IMR-90 (cell line): Measurements from ENCODE around the gene LIMCH1. TPM values are rescaled to one million over a fixed set of nuclear protein-coding genes. Genes with fewer than 3 reads are reported as not detected.

ENCODE experiments used
- ATAC-seq: fragments of 200-7000 bp; cut with Tn5 transposase; 2 replicates; pipeline ENCODE4 v1.9.1; 2020; ENCODE audit warnings: low read depth, mild to moderate bottlenecking, moderate library complexity
- BruUV-seq: library from RNA; stranded (reverse); fragments of 400-500 nt; replicated peaks from 2 replicates; lab custom pipeline; 2021; lab: Mats Ljungman, UMichigan
- CTCF ChIA-PET: fragments of 300-600 bp; formaldehyde crosslinking; extraction: SDS; loops from one replicate; lab custom pipeline; 2021; ENCODE audit warnings: antibody characterized with exemption; lab: Yijun Ruan, JAX
- POLR2A ChIA-PET: fragments of 300-600 bp; sonication (Branson Sonifier 250); formaldehyde crosslinking; loops from one replicate; lab custom pipeline; 2022; ENCODE audit warnings: antibody characterized with exemption; ENCODE audit not compliant: unreplicated experiment; lab: Charles Lee
- DNase-seq: peaks from one replicate; pipeline ENCODE4 v3.0.0; 2013
- H2AFZ ChIP-seq: replicated peaks from 2 replicates; pipeline ENCODE3; 2013; ENCODE audit warnings: low read length, mild to moderate bottlenecking; ENCODE audit not compliant: poor library complexity
- H2AK5ac ChIP-seq: 2 replicates; pipeline ENCODE4 v1.6.1; 2013; ENCODE audit warnings: low read depth, low read length, inconsistent platforms
- H2AK9ac ChIP-seq: replicated peaks from 2 replicates; pipeline ENCODE3; 2013; ENCODE audit warnings: mild to moderate bottlenecking, low read depth, low read length, moderate library complexity; ENCODE audit not compliant: poor library complexity
- H2BK120ac ChIP-seq: 2 replicates; pipeline ENCODE4 v1.6.1; 2013; ENCODE audit warnings: low read depth, low read length, inconsistent platforms
- H2BK15ac ChIP-seq: 3 replicates; pipeline ENCODE4 v1.6.1; 2013; ENCODE audit warnings: low read depth, low read length, inconsistent platforms
- H2BK20ac ChIP-seq: 2 replicates; pipeline ENCODE4 v1.6.1; 2013; ENCODE audit warnings: low read depth, mild to moderate bottlenecking, inconsistent platforms, low read length, moderate library complexity
- H2BK5ac ChIP-seq: 2 replicates; pipeline ENCODE4 v1.6.1; 2013; ENCODE audit warnings: mild to moderate bottlenecking, low read depth, low read length, inconsistent platforms; ENCODE audit not compliant: poor library complexity, severe bottlenecking
- H3K14ac ChIP-seq: replicated peaks from 2 replicates; pipeline ENCODE4 v1.6.1; 2013; ENCODE audit warnings: low read depth, low read length, inconsistent platforms
- H3K18ac ChIP-seq: 2 replicates; pipeline ENCODE4 v1.6.1; 2013; ENCODE audit warnings: low read depth, low read length, control low read depth
- H3K23ac ChIP-seq: 2 replicates; pipeline ENCODE4 v1.6.1; 2013; ENCODE audit warnings: low read depth, low read length, inconsistent platforms
- H3K27ac ChIP-seq: 2 replicates; pipeline ENCODE4 v1.5.1; 2013; ENCODE audit warnings: mild to moderate bottlenecking, control low read depth, low read length; ENCODE audit not compliant: insufficient read depth
- H3K27me3 ChIP-seq: 2 replicates; pipeline ENCODE4 v1.6.1; 2013; ENCODE audit warnings: low read length; ENCODE audit not compliant: control insufficient read depth, insufficient read depth
- H3K36me3 ChIP-seq: 2 replicates; pipeline ENCODE4 v1.6.1; 2013; ENCODE audit warnings: low read length, mixed read lengths; ENCODE audit not compliant: control insufficient read depth, insufficient read depth
- H3K4ac ChIP-seq: 2 replicates; pipeline ENCODE4 v1.6.1; 2013; ENCODE audit warnings: low read depth, low read length, inconsistent platforms
- H3K4me1 ChIP-seq: 2 replicates; pipeline ENCODE4 v1.6.1; 2013; ENCODE audit warnings: low read length, mixed read lengths; ENCODE audit not compliant: control insufficient read depth, insufficient read depth
- H3K4me2 ChIP-seq: 2 replicates; pipeline ENCODE4 v1.6.1; 2013; ENCODE audit warnings: low read depth, mild to moderate bottlenecking, control low read depth, low read length, moderate library complexity
- H3K4me3 ChIP-seq: 2 replicates; pipeline ENCODE4 v1.5.1; 2013; ENCODE audit warnings: low read depth, mild to moderate bottlenecking, control low read depth, low read length, moderate library complexity; ENCODE audit not compliant: insufficient read depth
- H3K56ac ChIP-seq: 2 replicates; pipeline ENCODE4 v1.6.1; 2013; ENCODE audit warnings: low read length, inconsistent platforms; ENCODE audit not compliant: insufficient read depth; ENCODE audit errors: extremely low read depth
- H3K79me1 ChIP-seq, 2 experiments: 2 replicates each; pipeline ENCODE4 v1.6.1; 2013; ENCODE audit warnings: low read length in 2 of 2, inconsistent platforms in 1 of 2, low read depth in 1 of 2
- H3K9ac ChIP-seq: 2 replicates; pipeline ENCODE4 v1.6.1; 2013; ENCODE audit warnings: low read depth, low read length, control low read depth
- H3K9me1 ChIP-seq: 2 replicates; pipeline ENCODE4 v1.6.1; 2013; ENCODE audit warnings: low read length, inconsistent platforms; ENCODE audit not compliant: insufficient read depth
- H3K9me3 ChIP-seq: 2 replicates; pipeline ENCODE4 v1.6.1; 2013; ENCODE audit warnings: low read length; ENCODE audit not compliant: control insufficient read depth, insufficient read depth
- H4K20me1 ChIP-seq: 2 replicates; pipeline ENCODE4 v1.6.1; 2013; ENCODE audit warnings: low read length, inconsistent platforms; ENCODE audit not compliant: insufficient read depth
- H4K5ac ChIP-seq: 2 replicates; pipeline ENCODE4 v1.6.1; 2013; ENCODE audit warnings: mild to moderate bottlenecking, low read depth, low read length, control low read depth
- H4K8ac ChIP-seq, 2 experiments: 2 replicates each; pipeline ENCODE4 v1.6.1; 2013; ENCODE audit warnings: low read depth in 2 of 2, low read length in 2 of 2, control low read depth in 1 of 2, inconsistent platforms in 1 of 2
- H4K91ac ChIP-seq: 2 replicates; pipeline ENCODE4 v1.6.1; 2013; ENCODE audit warnings: low read depth, low read length, inconsistent platforms; ENCODE audit not compliant: insufficient read depth
- FOS ChIP-seq: fragments of 150-350 bp; IDR thresholded peaks from 2 replicates; pipeline ENCODE4 v1.6.1; 2016; ENCODE audit warnings: low read depth, low read length
- WGBS, 2 experiments: methylation state at CpG; one replicate each; pipeline versions ENCODE4 v1.1.5 to v1.1.7; 2013; ENCODE audit warnings: missing lambda C conversion rate in 2 of 2; ENCODE audit not compliant: insufficient read length in 1 of 2; ENCODE audit errors: extremely low coverage in 2 of 2; 5-methylcytosine and 5-hydroxymethylcytosine counted together
- dilution Hi-C: fragments of 300-500 bp; cut with HindIII; formaldehyde crosslinking; loops from one replicate; pipeline ENCODE4 v1.14.3; 2018; ENCODE audit warnings: low sequenced_read_pairs; ENCODE audit not compliant: unreplicated experiment
- in situ Hi-C: fragments of 300-500 bp; cut with MboI; formaldehyde crosslinking; loops from 3 replicates; pipeline ENCODE4 v1.14.3; 2019; ENCODE audit warnings: low sequenced_read_pairs, inconsistent platforms, mixed read lengths
- intact Hi-C: fragments of 100-400 bp; cut with micrococcal nuclease; formaldehyde crosslinking; loops from 2 replicates; pipeline ENCODE4 v1.10.0; 2022
- polyA plus RNA-seq, 3 experiments: library from polyadenylated mRNA; depleted of rRNA; stranded (reverse); fragments of >200 nt; gene quantifications; 2 replicates each; pipeline ENCODE4 v1.2.3, GENCODE V29; 2012; ENCODE audit warnings: low replicate concordance in 1 of 3
- total RNA-seq: library from RNA; depleted of rRNA; stranded (reverse); fragments of >200 nt; gene quantifications from 2 replicates; pipeline ENCODE4 v1.2.3, GENCODE V29; 2012

LIMCH1 gene
- total and polyA plus RNA-seq, 2 of the 4 experiments (the other 2 are of a cell fraction), result 0.89 to 2.9 TPM

DNA sequence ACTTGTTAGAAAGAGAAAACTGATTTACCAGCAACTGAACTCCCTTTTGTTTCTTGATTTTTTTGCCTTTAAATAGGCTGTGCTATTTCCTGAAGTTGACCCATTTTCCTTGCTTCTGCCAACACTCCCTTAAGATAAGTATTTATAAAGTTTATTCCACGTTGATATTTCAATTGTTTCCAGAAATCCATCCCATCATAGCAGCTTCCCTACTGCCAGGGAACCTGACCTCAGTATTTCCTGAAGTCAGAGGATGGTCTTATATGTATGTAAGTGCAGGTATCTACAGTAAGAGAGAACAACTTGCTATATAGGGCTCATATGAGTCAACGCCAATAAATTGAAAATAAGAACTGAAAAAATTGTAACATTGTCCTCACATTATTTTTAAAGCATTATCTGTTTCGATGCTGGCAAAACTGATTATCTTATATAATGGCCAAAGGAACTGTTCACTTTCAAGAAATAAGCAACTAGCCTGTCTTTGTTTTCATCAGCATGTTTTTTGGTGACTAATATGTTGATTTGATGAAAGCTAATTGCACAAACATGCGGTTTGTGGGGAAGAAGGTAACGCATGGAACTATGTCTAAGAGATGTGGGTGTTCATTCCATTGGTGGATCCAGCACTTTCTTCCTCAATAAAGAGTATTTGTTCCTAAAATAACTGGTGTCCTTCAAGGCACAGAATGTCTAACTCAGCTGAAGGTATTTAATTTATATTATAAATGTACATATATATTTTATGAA is 4.7 kb downstream of the LIMCH1 start:
- no peak overlapping the region for H4K8ac ChIP-seq
- dilution Hi-C loops (no loop called here), intact Hi-C loops (no loop called here), in situ Hi-C loops (no loop called here)
- H3K36me3 ChIP-seq, result no peaks in the 10 kb centered on the region
- no peak overlapping the region for H3K18ac ChIP-seq
- H2AFZ ChIP-seq, result no peak overlapping the region
- H3K9me3 ChIP-seq, result no peaks in the 10 kb centered on the region
- H3K14ac ChIP-seq, result no peak overlapping the region
- POLR2A ChIA-PET, result no interaction called here
- no peak overlapping the region for H3K4ac ChIP-seq
- H3K27ac ChIP-seq, result no peak overlapping the region
- H4K5ac ChIP-seq, result no peak overlapping the region
- H2AK9ac ChIP-seq, result no peak overlapping the region
- CTCF ChIA-PET, result interaction anchor here (0.7 kb wide), 1 partner anchor 56 kb away, joined by 4 read pairs; no protein-coding TSS in a partner anchor
- no peak overlapping the region for H3K56ac ChIP-seq
- no CpG with 5 or more reads among the region's 5 CpGs for WGBS, 2 experiments
- H2AK5ac ChIP-seq, result no peak overlapping the region
- H3K4me2 ChIP-seq, result no peak overlapping the region
- H3K9me1 ChIP-seq, result no peaks in the 10 kb centered on the region
- ATAC-seq (no peak), DNase-seq (no peak)
- no peak for TF ChIP-seq FOS
- no peak overlapping the region for H3K23ac ChIP-seq
- H2BK20ac ChIP-seq, result no peak overlapping the region
- no peak overlapping the region for H3K9ac ChIP-seq
- H4K20me1 ChIP-seq, result no peaks in the 10 kb centered on the region
- H3K79me1 ChIP-seq, result no peaks in the 10 kb centered on the region
- no peaks in the 10 kb centered on the region; the same call in 1 of the 2 replicates for H3K27me3 ChIP-seq
- H3K4me1 ChIP-seq, result no peaks in the 10 kb centered on the region
- BruUV-seq, result no TSS peak
- H3K4me3 ChIP-seq, result no peak overlapping the region
- no peak overlapping the region for H2BK15ac ChIP-seq
- no peak overlapping the region for H2BK120ac ChIP-seq
- no peak overlapping the region for H2BK5ac ChIP-seq
- no peak overlapping the region for H4K91ac ChIP-seq
